ENCODE measurements around the gene CREB3L2. TPM values are rescaled to one million over a fixed set of nuclear protein-coding genes. Genes with fewer than 3 reads are reported as not detected.
"Not testable (repeated sequence)": the region's sequence is repeated elsewhere in the genome, so short reads cannot be mapped to it uniquely, and the experiment has no call there.

The CREB3L2 gene, protein sequence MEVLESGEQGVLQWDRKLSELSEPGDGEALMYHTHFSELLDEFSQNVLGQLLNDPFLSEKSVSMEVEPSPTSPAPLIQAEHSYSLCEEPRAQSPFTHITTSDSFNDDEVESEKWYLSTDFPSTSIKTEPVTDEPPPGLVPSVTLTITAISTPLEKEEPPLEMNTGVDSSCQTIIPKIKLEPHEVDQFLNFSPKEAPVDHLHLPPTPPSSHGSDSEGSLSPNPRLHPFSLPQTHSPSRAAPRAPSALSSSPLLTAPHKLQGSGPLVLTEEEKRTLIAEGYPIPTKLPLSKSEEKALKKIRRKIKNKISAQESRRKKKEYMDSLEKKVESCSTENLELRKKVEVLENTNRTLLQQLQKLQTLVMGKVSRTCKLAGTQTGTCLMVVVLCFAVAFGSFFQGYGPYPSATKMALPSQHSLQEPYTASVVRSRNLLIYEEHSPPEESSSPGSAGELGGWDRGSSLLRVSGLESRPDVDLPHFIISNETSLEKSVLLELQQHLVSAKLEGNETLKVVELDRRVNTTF
- total RNA-seq (10 to 100 TPM; 23.9 to 25.0 TPM), polyA plus RNA-seq (12.5 TPM)

DNA sequence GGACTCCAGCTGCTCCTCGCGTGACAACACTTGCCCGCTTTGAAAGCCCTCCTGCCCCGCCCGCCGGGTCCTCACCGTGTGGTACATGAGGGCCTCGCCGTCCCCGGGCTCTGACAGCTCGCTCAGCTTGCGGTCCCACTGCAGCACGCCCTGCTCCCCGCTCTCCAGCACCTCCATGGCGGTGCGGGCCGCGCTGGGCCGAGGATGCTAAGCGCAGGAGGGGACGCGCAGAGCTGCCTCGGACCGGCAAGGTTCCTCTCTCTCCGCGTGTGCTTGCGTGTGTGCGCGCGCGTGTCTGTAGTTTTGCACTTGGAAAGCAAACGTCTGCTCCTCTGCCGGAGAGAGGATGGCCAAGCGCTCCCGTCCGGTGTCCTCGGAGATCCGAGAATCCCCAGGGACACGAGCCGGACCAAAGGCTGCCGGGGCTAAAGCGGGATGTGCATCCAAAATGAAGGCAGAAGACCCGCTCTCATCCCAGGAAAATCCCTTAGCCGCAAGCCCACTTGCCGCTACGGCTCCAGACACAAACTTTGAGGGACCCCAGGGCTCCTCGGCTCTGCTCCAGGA, at the start of gene CREB3L2:
CREB3L2 (minus strand) TSS at position 558 of the 567 bp plus-strand sequence; CDS start at position 177, 381 bp downstream.
- Histone ChIP-seq H3K4me1 (ENCODE audit: insufficient read depth, low read length) (peaks cover 21% of the 10 kb centered on the region), H3K36me3 (ENCODE audit: insufficient read depth, low read length) (no peaks in the 10 kb centered on the region), H3K9me3 (ENCODE audit: low read length) (no peaks in the 10 kb centered on the region), H3K27ac (ENCODE audit: low read depth, low read length) (peak within 1 kb of the TSS; percentile 94), H3K4me3 (ENCODE audit: low read length) (peak within 1 kb of the TSS; percentile 99), H3K27me3 (ENCODE audit: insufficient read depth, low read length, poor library complexity, severe bottlenecking) (no peaks in the 10 kb centered on the region)
- Mint-ChIP-seq H3K27me3 (no peaks in the 10 kb centered on the region), H3K4me1 (peaks cover 38 to 49% (median 47%) of the 10 kb centered on the region in 3 donors), H3K9me3 (no peaks in the 10 kb centered on the region), H3K27ac (peak within 1 kb of the TSS; percentile 66 to 97 (median 93)), H3K4me3 (peak within 1 kb of the TSS; percentile 85 to 97 (median 96)), H3K36me3 (peaks cover 0 to 10% (median 0%) of the 10 kb centered on the region in 3 donors)
- DNase-seq = peak in 4 of 5 donors; percentile 58 to 83 (median 64)
- ChIA-PET POLR2A (interaction anchor here (0.5 to 1.9 kb wide), 5 partner anchors 9 to 458 kb away, joined by 3 to 5 read pairs (median 3); partner anchors contain the start of gene TRIM24), CTCF (interaction anchor here (0.6 to 11.4 kb wide), 16 partner anchors 9 to 737 kb away, joined by 3 to 303 read pairs (median 6); no protein-coding TSS in a partner anchor)

DNA sequence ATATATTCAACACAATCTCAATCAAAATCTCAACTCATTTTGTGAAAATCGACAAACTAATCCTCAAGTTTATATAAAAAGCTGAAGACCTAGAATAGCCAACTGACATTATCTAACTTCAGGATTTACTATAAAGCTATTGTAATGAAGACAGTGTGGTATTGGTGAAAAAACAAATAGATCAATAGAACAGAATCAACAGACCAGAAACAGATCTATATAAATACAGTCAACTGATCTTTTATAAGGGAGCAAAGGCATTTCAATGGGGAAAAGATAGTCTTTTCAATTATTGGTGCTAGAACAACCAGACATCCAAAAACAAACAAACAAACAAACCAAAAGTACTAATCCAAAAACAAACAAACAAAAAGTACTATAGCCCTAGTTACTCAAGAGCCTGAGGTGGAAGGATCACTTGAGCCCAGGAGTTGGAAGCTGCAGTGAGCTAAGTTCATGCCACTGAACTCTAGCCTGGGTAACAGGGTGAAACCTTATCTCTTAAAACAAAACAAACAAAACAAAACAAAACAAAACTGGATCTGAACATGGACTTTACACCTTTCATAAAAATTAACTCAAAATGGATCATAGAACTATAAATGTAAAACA, 47.7 kb upstream of the CREB3L2 start:
- no peaks in the 10 kb centered on the region for H3K4me1 Mint-ChIP-seq
- DNase-seq = no peak
- Histone ChIP-seq H3K27ac (ENCODE audit: low read depth, low read length) (no peak overlapping the region), H3K27me3 (ENCODE audit: insufficient read depth, low read length, poor library complexity, severe bottlenecking) (no peaks in the 10 kb centered on the region), H3K4me1 (ENCODE audit: insufficient read depth, low read length) (no peaks in the 10 kb centered on the region), H3K9me3 (ENCODE audit: low read length) (no peaks in the 10 kb centered on the region), H3K4me3 (ENCODE audit: low read length) (no peak overlapping the region), H3K36me3 (ENCODE audit: insufficient read depth, low read length) (no peaks in the 10 kb centered on the region)
- H3K9me3 Mint-ChIP-seq = peaks cover 0 to 5% (median 4%) of the 10 kb centered on the region in 5 donors
- ChIA-PET CTCF (interaction anchor here (0.6 kb wide), 1 partner anchor 637 kb away, joined by 3 read pairs; no protein-coding TSS in a partner anchor), POLR2A (no interaction called here)
- H3K27me3 Mint-ChIP-seq = peaks cover 5 to 28% of the 10 kb centered on the region in 2 donors
- no peak overlapping the region for H3K4me3 Mint-ChIP-seq
- H3K27ac Mint-ChIP-seq = no peak overlapping the region
- no peaks in the 10 kb centered on the region for H3K36me3 Mint-ChIP-seq

DNA sequence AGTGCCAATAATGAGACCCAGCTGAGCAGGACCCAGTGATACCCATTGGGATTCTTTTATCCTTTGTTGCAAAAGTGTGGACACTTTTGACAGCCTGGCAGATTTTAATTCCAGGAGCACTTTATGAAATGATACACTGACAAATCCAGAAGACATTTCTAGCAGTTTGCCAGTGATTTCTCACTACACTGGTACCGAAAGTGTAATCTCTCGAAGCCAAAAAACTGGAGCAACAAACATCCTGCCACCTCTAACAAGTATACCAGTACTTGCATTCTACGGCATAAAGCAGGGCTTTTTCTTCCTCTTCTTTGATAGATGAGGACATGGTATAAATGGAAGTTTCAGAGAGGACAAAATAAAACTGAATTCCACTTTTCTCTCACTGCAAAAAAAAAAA, 46.0 kb upstream of the CREB3L2 start:
- Histone ChIP-seq H3K4me3 (ENCODE audit: low read length) (no peak overlapping the region), H3K4me1 (ENCODE audit: insufficient read depth, low read length) (no peaks in the 10 kb centered on the region), H3K9me3 (ENCODE audit: low read length) (no peaks in the 10 kb centered on the region), H3K27ac (ENCODE audit: low read depth, low read length) (no peak overlapping the region), H3K36me3 (ENCODE audit: insufficient read depth, low read length) (no peaks in the 10 kb centered on the region), H3K27me3 (ENCODE audit: insufficient read depth, low read length, poor library complexity, severe bottlenecking) (no peaks in the 10 kb centered on the region)
- no peaks in the 10 kb centered on the region for H3K36me3 Mint-ChIP-seq
- POLR2A ChIA-PET = no interaction called here
- peaks cover 0 to 5% (median 2%) of the 10 kb centered on the region in 5 donors for H3K9me3 Mint-ChIP-seq
- H3K4me1 Mint-ChIP-seq = no peaks in the 10 kb centered on the region
- H3K27me3 Mint-ChIP-seq = peaks cover 6 to 31% of the 10 kb centered on the region in 2 donors
- no peak for DNase-seq
- CTCF ChIA-PET = no interaction called here
- H3K4me3 Mint-ChIP-seq = no peak overlapping the region
- H3K27ac Mint-ChIP-seq = no peak overlapping the region

DNA sequence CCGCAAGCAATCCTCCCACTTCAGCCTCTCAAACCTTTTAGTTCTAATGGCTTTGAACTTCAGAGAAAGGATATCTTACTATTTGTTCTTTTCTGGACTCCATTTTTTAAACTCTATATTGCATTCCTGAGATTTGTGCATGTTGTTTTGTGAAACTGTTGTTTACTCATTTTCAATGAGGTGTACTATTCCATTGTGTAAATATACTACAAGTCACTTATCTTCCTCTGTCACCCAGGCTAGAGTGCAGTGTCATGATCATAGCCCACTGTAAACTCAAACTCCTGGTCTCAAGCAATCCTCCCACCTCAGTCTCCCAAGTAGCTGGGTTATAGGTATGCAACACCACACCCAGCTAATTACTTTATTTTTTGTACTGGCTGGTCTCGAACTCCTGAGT, 43.0 kb upstream of the CREB3L2 start:
- no peak overlapping the region for H3K27ac ChIP-seq (ENCODE audit: low read depth, low read length)
- H3K4me1 ChIP-seq (ENCODE audit: insufficient read depth, low read length) = no peaks in the 10 kb centered on the region
- no peak overlapping the region for H3K4me3 Mint-ChIP-seq
- no peaks in the 10 kb centered on the region for H3K27me3 ChIP-seq (ENCODE audit: insufficient read depth, low read length, poor library complexity, severe bottlenecking)
- peaks cover 14 to 40% of the 10 kb centered on the region in 2 donors for H3K27me3 Mint-ChIP-seq
- no peak for DNase-seq
- H3K27ac Mint-ChIP-seq = no peak overlapping the region
- no peaks in the 10 kb centered on the region for H3K36me3 Mint-ChIP-seq
- no peaks in the 10 kb centered on the region for H3K36me3 ChIP-seq (ENCODE audit: insufficient read depth, low read length)
- no peaks in the 10 kb centered on the region for H3K4me1 Mint-ChIP-seq
- ChIA-PET POLR2A (no interaction called here), CTCF (interaction anchor here (1.4 kb wide), 1 partner anchor 141 kb away, joined by 3 read pairs; no protein-coding TSS in a partner anchor)
- H3K4me3 ChIP-seq (ENCODE audit: low read length) = no peak overlapping the region
- peaks cover 0 to 8% (median 3%) of the 10 kb centered on the region in 5 donors for H3K9me3 Mint-ChIP-seq
- H3K9me3 ChIP-seq (ENCODE audit: low read length) = no peaks in the 10 kb centered on the region

DNA sequence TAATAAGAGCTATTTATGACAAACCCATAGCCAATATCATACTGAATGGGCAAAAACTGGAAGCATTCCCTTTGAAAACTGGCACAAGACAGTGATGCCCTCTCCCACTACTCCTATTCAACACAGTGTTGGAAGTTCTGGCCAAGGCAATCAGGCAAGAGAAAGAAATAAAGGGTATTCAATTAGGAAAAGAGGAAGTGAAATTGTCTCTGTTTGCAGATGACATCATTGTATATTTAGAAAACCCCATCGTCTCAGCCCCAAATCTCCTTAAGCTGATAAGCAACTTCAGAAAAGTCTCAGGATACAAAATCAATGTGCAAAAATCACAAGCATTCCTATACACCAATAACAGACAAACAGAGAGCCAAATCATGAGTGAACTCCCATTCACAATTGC, 38.2 kb upstream of the CREB3L2 start:
- POLR2A ChIA-PET, CTCF ChIA-PET: not testable (repeated sequence)
- H3K27me3 Mint-ChIP-seq = peaks cover 22 to 44% of the 10 kb centered on the region in 2 donors

DNA sequence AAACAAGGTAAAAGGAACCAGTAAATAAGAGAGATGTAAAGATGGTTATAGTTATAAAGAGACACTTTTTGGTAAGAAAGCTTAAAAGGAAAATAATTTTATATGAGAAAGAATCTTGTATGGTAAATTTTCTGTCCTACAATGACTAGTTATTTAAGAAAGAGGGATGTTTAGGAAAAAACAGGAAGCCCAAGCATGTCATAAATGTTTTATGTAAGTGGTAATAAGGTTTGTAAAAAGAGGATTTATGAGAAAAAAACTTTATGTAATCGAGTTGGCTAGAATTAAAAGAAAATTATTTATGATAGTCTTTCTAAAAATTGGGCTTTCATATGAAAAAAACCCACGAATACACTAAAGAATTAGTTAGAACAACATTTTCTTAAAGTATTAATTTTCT, 34.2 kb upstream of the CREB3L2 start:
- H3K4me1 ChIP-seq (ENCODE audit: insufficient read depth, low read length) = no peaks in the 10 kb centered on the region
- Mint-ChIP-seq H3K36me3 (peaks cover 0 to 4% (median 0%) of the 10 kb centered on the region in 3 donors), H3K27ac (no peak overlapping the region), H3K27me3 (peaks cover 23 to 38% of the 10 kb centered on the region in 2 donors), H3K9me3 (peaks cover 4 to 12% (median 7%) of the 10 kb centered on the region in 5 donors), H3K4me1 (no peaks in the 10 kb centered on the region), H3K4me3 (no peak overlapping the region)
- no peak overlapping the region for H3K27ac ChIP-seq (ENCODE audit: low read depth, low read length)
- no peak overlapping the region for H3K4me3 ChIP-seq (ENCODE audit: low read length)
- DNase-seq = no peak
- H3K9me3 ChIP-seq (ENCODE audit: low read length) = no peaks in the 10 kb centered on the region
- H3K27me3 ChIP-seq (ENCODE audit: insufficient read depth, low read length, poor library complexity, severe bottlenecking) = no peaks in the 10 kb centered on the region
- POLR2A ChIA-PET = no interaction called here
- CTCF ChIA-PET = no interaction called here
- no peaks in the 10 kb centered on the region for H3K36me3 ChIP-seq (ENCODE audit: insufficient read depth, low read length)

More for the DNA sequence above, 38.2 kb upstream of the CREB3L2 start:
- not testable (repeated sequence) for H3K4me1 ChIP-seq (ENCODE audit: insufficient read depth, low read length); DNase-seq; H3K4me3 ChIP-seq (ENCODE audit: low read length); H3K27me3 ChIP-seq (ENCODE audit: insufficient read depth, low read length, poor library complexity, severe bottlenecking); H3K36me3 Mint-ChIP-seq; H3K36me3 ChIP-seq (ENCODE audit: insufficient read depth, low read length); H3K27ac Mint-ChIP-seq; H3K9me3 ChIP-seq (ENCODE audit: low read length); H3K4me1 Mint-ChIP-seq; H3K4me3 Mint-ChIP-seq; H3K27ac ChIP-seq (ENCODE audit: low read depth, low read length)
- H3K9me3 Mint-ChIP-seq = peaks cover 2 to 14% (median 10%) of the 10 kb centered on the region in 5 donors

DNA sequence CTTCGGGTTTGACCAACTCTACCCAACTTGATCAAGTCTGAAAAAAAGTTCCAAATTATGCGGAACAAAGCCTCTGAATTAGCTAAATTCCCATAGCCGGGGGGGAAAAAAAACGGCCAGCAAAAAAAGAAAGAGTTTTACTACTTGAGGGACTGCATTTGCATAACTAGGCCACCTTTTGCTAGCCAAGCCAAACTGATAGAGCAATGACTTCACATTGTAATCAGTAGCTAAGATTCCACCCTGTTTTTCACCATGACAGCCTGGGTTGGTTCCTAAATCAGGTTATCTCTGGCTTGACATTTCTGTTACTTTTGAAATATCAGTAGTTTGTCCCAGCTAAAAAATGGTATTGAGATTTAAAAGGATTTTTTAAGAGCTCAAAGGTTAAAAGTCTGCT, 31.4 kb upstream of the CREB3L2 start:
- no peaks in the 10 kb centered on the region for H3K9me3 ChIP-seq (ENCODE audit: low read length)
- Mint-ChIP-seq H3K9me3 (peaks cover 4 to 7% (median 5%) of the 10 kb centered on the region in 5 donors), H3K27me3 (peaks cover 6 to 27% of the 10 kb centered on the region in 2 donors), H3K36me3 (peaks cover 0 to 4% (median 0%) of the 10 kb centered on the region in 3 donors), H3K4me1 (no peaks in the 10 kb centered on the region), H3K4me3 (no peak overlapping the region), H3K27ac (no peak overlapping the region)
- no peak overlapping the region for H3K4me3 ChIP-seq (ENCODE audit: low read length)
- DNase-seq = no peak
- ChIA-PET POLR2A (no interaction called here), CTCF (no interaction called here)
- no peak overlapping the region for H3K27ac ChIP-seq (ENCODE audit: low read depth, low read length)
- H3K4me1 ChIP-seq (ENCODE audit: insufficient read depth, low read length) = no peaks in the 10 kb centered on the region
- no peaks in the 10 kb centered on the region for H3K36me3 ChIP-seq (ENCODE audit: insufficient read depth, low read length)
- no peaks in the 10 kb centered on the region for H3K27me3 ChIP-seq (ENCODE audit: insufficient read depth, low read length, poor library complexity, severe bottlenecking)

Measured in CD8-positive, alpha-beta memory T cell (primary cell).